K562 (cell line): ENCODE data around the gene MICAL2. TPM values are rescaled to one million over a fixed set of nuclear protein-coding genes. Genes with fewer than 3 reads are reported as not detected.

Source experiments
- ATAC-seq: fragments of 200-7000 bp; cut with Tn5 transposase; 3 replicates; pipeline ENCODE4 v1.9.1; 2020; ENCODE audit warnings: moderate library complexity
- BruUV-seq: library from RNA; stranded (reverse); fragments of 400-500 nt; replicated peaks from 2 replicates; lab custom pipeline; 2021; lab: Mats Ljungman, UMichigan
- CTCF ChIA-PET: fragments of 300-600 bp; formaldehyde crosslinking; extraction: SDS; loops from one replicate; lab custom pipeline; 2021; ENCODE audit warnings: low intra/inter-chr PET ratio; lab: Yijun Ruan, JAX
- POLR2A ChIA-PET: fragments of 300-600, 350-650 bp; sonication (Branson Sonifier 250); formaldehyde crosslinking; extraction: SDS; loops from one replicate; lab custom pipeline; 2021; ENCODE audit warnings: antibody characterized with exemption, inconsistent platforms; lab: Yijun Ruan, JAX
- DNase-seq, 4 experiments: peaks; one replicate each; pipeline versions ENCODE4 v3.0.0 to v3.0.0-alpha.2; 2011 to 2018; ENCODE audit warnings: low spot score in 3 of 4, mixed read lengths in 3 of 4; ENCODE audit errors: extremely low read depth in 1 of 4
- FAIRE-seq: peaks from 2 replicates; lab custom pipeline; 2011; peaks lifted over from hg19 to GRCh38; lab: Jason Lieb, UNC
- H2AFZ ChIP-seq: 2 replicates; pipeline ENCODE4 v1.6.0; 2011; ENCODE audit warnings: low read depth, low read length, control low read depth, inconsistent platforms
- H3K27ac ChIP-seq: fragments of 200-600 bp; 3 replicates; pipeline ENCODE4 v1.8.0; 2011; ENCODE audit warnings: low read depth, mild to moderate bottlenecking, control low read depth, inconsistent platforms, low read length, moderate library complexity, mixed read lengths; ENCODE audit errors: extremely low read depth
- H3K27me3 ChIP-seq, 2 experiments: fragments of 300-600 bp in 1 of 2; 2 replicates in 1 of 2; 3 replicates in 1 of 2; pipeline versions ENCODE4 v1.6.0 to v1.8.0; 2011; ENCODE audit warnings: inconsistent platforms in 2 of 2, low read length in 2 of 2, mild to moderate bottlenecking in 1 of 2, mixed read lengths in 1 of 2, moderate library complexity in 1 of 2; ENCODE audit not compliant: control insufficient read depth in 2 of 2, insufficient read depth in 2 of 2
- H3K36me3 ChIP-seq: fragments of 300-600 bp; 3 replicates; pipeline ENCODE4 v1.8.0; 2011; ENCODE audit warnings: mild to moderate bottlenecking, low read length, inconsistent platforms; ENCODE audit not compliant: control insufficient read depth, insufficient read depth
- H3K4me1 ChIP-seq, 2 experiments: fragments of 200-600 bp in 1 of 2; replicated peaks in 1 of 2; 2 replicates in 1 of 2; 3 replicates in 1 of 2; pipeline versions ENCODE4 v1.5.1 to v1.8.0; 2011; ENCODE audit warnings: inconsistent platforms in 2 of 2, low read length in 2 of 2, mild to moderate bottlenecking in 1 of 2, mixed read lengths in 1 of 2, moderate library complexity in 1 of 2; ENCODE audit not compliant: control insufficient read depth in 2 of 2, insufficient read depth in 2 of 2
- H3K4me2 ChIP-seq: 2 replicates; pipeline ENCODE4 v1.6.1; 2011; ENCODE audit warnings: low read length, control low read depth, inconsistent platforms, mixed read lengths; ENCODE audit not compliant: insufficient read depth
- H3K4me3 ChIP-seq: fragments of 200-600 bp; sonication (generic), shearing (Covaris generic); 2 replicates; pipeline ENCODE4 v1.5.1; 2016; ENCODE audit warnings: control low read depth, inconsistent platforms
- H3K79me2 ChIP-seq: fragments of 200-600 bp; 3 replicates; pipeline ENCODE4 v1.8.0; 2011; ENCODE audit warnings: low read length, inconsistent platforms; ENCODE audit not compliant: control insufficient read depth, insufficient read depth
- H3K9ac ChIP-seq, 2 experiments: 2 replicates each; pipeline versions ENCODE4 v1.6.0 to v1.6.1; 2011; ENCODE audit warnings: low read depth in 2 of 2, low read length in 2 of 2, control low read depth in 1 of 2, inconsistent platforms in 1 of 2, mild to moderate bottlenecking in 1 of 2, mixed read lengths in 1 of 2; ENCODE audit not compliant: insufficient read depth in 1 of 2
- H3K9me1 ChIP-seq: one replicate; pipeline ENCODE4 v1.6.0; 2011; ENCODE audit warnings: inconsistent platforms, mild to moderate bottlenecking, low read length, moderate library complexity; ENCODE audit not compliant: control insufficient read depth, insufficient read depth
- H3K9me3 ChIP-seq: replicated peaks from 2 replicates; pipeline ENCODE4 v1.5.1; 2011; ENCODE audit warnings: low read depth, low read length, inconsistent platforms; ENCODE audit not compliant: control insufficient read depth, insufficient read depth
- H4K20me1 ChIP-seq: replicated peaks from 2 replicates; pipeline ENCODE4 v1.6.1; 2011; ENCODE audit warnings: low read length, inconsistent platforms, mixed read lengths; ENCODE audit not compliant: control insufficient read depth, insufficient read depth
- CHD7 ChIP-seq: fragments of 200-600 bp; sonication (generic); IDR thresholded peaks from one replicate; pipeline ENCODE4 v1.6.1; 2012; ENCODE audit warnings: mild to moderate bottlenecking, low read depth, low read length, inconsistent platforms
- ELF4 ChIP-seq: fragments of 450-650 bp; formaldehyde crosslinking; IDR thresholded peaks from 2 replicates; pipeline ENCODE4 v1.4.0; 2022; ENCODE audit warnings: missing genetic modification characterization
- FOSL1 ChIP-seq: fragments of 200-800 bp; sonication (Bioruptor generic); conservative IDR thresholded peaks from 2 replicates; pipeline ENCODE4 v1.6.1; 2016; ENCODE audit warnings: missing genetic modification characterization, missing compliant biosample characterization
- ZNF175 ChIP-seq: fragments of 200-800 bp; sonication (Bioruptor generic); IDR thresholded peaks from 2 replicates; pipeline ENCODE4 v1.6.1; 2016; ENCODE audit warnings: low read depth, mild to moderate bottlenecking, missing genetic modification characterization, missing compliant biosample characterization
- WGBS: fragments of 100-300 bp; shearing (Covaris generic); methylation state at CpG from one replicate; pipeline ENCODE4 v1.1.6; 2016; ENCODE audit warnings: low coverage, mixed read lengths; ENCODE audit not compliant: insufficient coverage; ENCODE audit errors: missing lambda C conversion rate; 5-methylcytosine and 5-hydroxymethylcytosine counted together
- in situ Hi-C: fragments of 300-500 bp; cut with MboI; formaldehyde crosslinking; loops from 4 replicates; pipeline ENCODE4 v1.15.0; 2018; ENCODE audit warnings: inconsistent platforms, mixed read lengths
- intact Hi-C: fragments of 100-400 bp; cut with micrococcal nuclease; formaldehyde crosslinking; loops from 2 replicates; pipeline ENCODE4 v1.14.2; 2022
- polyA plus RNA-seq, 8 experiments: library from polyadenylated mRNA; depleted of rRNA in 4 of 8; stranded (reverse) in 5 of 8; unstranded in 3 of 8; fragments of >200 nt; fragmentation: Nextera tagmentation in 2 of 8; fragmentation: Illumina TruSeq in 1 of 8; extraction: Ambion mirVana in 2 of 8; extraction: Trizol in 1 of 8; gene quantifications; 2 replicates each; pipeline versions ENCODE4 v1.2.1 to v1.2.3, GENCODE V29; 2011 to 2014; ENCODE audit warnings: inconsistent platforms in 1 of 8, missing spikeins in 1 of 8
- total RNA-seq, 7 experiments: library from RNA; depleted of rRNA in 6 of 7; stranded (reverse); fragments of >200 nt in 6 of 7; fragmentation: Illumina TruSeq in 2 of 7; extraction: Trizol in 2 of 7; gene quantifications; 2 replicates each; pipeline versions ENCODE4 v1.2.1 to v1.2.3, GENCODE V29; 2011 to 2021; ENCODE audit warnings: low replicate concordance in 1 of 7
- TF ChIP-seq, protein P1 (sequence below): fragments of 250-450 bp; sonication (Bioruptor Pico); IDR thresholded peaks from 2 replicates; pipeline ENCODE4 v1.8.0; 2022; ENCODE audit warnings: moderate library complexity, mild to moderate bottlenecking, inconsistent platforms

The MICAL2 gene
- total and polyA plus RNA-seq, 9 of the 15 experiments (the other 6 are each of a cell fraction or from before 2014, with no cell fraction given) = 4.7 to 64.2 (median 33.6) TPM

DNA sequence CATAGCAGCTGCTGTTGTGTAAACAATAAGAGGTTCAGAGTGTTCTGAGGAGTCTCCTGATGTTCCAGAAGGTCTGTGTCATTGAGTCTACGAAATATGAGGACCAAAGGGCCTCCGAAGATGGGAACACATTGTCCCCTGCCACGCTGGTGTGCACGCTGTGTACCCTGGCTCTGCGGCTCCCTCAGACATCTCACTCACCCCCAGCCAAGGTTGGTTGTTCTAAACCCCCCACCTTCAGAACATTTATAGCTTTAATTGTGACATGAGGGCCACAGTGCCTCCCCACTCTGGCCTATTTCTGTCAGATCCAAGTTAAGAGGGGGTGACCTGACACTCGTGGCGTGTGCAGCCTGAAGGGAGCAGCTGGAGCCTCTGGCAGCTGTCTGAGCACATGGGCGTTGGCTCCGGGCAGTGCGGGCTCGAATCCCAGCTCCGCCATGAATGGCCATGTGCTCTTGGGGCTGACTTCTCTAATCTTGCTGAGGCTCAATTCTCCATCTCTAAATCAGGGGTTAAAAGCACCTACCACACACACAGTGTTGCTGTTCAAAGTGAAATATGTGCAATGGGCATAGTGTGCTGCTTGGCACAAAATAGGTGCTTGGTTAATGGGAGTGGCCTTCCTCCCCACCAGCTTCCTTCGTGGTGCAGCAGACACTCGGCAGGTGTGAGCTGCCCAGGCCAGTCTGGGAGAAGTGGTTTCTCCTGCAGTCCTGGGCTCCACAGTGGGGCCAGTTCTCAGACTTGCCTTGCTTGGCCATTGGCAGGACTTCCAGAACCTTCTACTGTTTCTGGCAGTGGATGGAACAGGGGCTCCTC lies 39.7 kb upstream of the MICAL2 start:
- Histone ChIP-seq H3K4me3 (no peak overlapping the region), H3K36me3 (no peaks in the 10 kb centered on the region), H2AFZ (0 out of 2 replicates have a peak overlapping the region, but pooled peaks have one; percentile 4), H3K9me3 (no peaks in the 10 kb centered on the region), H4K20me1 (0 out of 2 replicates have a peak, but pooled peaks cover 3% of the 10 kb centered on the region), H3K27ac (no peak overlapping the region), H3K9ac (no peak overlapping the region), H3K79me2 (no peaks in the 10 kb centered on the region), H3K9me1 (no peaks in the 10 kb centered on the region), H3K4me1 (peaks cover 0 to 5% of the 10 kb centered on the region in 2 experiments; a peak in 2 of 5 replicates), H3K27me3 (peaks cover 29 to 38% of the 10 kb centered on the region in 2 experiments), H3K4me2 (no peak overlapping the region)
- 18% methylated on average over 10 of the region's 14 CpGs for WGBS
- CTCF ChIA-PET = no interaction called here
- POLR2A ChIA-PET = interaction anchor here (0.6 to 1.1 kb wide), 3 partner anchors 18 to 338 kb away, joined by 3 read pairs; no protein-coding TSS in a partner anchor
- no TSS peak for BruUV-seq
- in situ Hi-C loops (no loop called here), intact Hi-C loops (no loop called here)
- FAIRE-seq = no peak
- DNase-seq = no peak
- ATAC-seq = no peak
- TF ChIP-seq, protein P1, sequence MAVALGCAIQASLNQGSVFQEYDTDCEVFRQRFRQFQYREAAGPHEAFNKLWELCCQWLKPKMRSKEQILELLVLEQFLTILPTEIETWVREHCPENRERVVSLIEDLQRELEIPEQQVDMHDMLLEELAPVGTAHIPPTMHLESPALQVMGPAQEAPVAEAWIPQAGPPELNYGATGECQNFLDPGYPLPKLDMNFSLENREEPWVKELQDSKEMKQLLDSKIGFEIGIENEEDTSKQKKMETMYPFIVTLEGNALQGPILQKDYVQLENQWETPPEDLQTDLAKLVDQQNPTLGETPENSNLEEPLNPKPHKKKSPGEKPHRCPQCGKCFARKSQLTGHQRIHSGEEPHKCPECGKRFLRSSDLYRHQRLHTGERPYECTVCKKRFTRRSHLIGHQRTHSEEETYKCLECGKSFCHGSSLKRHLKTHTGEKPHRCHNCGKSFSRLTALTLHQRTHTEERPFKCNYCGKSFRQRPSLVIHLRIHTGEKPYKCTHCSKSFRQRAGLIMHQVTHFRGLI (CRISPR knock-in tag) = no peak
- TF ChIP-seq ZNF175 = no peak
- no peak for TF ChIP-seq FOSL1 (tag)
- no peak for TF ChIP-seq ELF4 (CRISPR knock-in tag)
- TF ChIP-seq CHD7 = no peak
